Duodenal mucosa (tissue), 2 donors: ENCODE data around the gene ARHGAP25.

Source experiments
- H3K27ac ChIP-seq: one replicate; pipeline ENCODE4 v1.7.0; 2013; ENCODE audit warnings: low read depth, low read length
- H3K27me3 ChIP-seq, 2 donors: one replicate each; pipeline ENCODE4 v1.7.0; 2013; ENCODE audit warnings: low read length in 2 of 2, control low read depth in 1 of 2; ENCODE audit not compliant: insufficient read depth in 2 of 2, control insufficient read depth in 1 of 2
- H3K36me3 ChIP-seq, 2 donors: one replicate each; pipeline ENCODE4 v1.7.0; 2013; ENCODE audit warnings: low read length in 2 of 2, control low read depth in 1 of 2; ENCODE audit not compliant: insufficient read depth in 2 of 2, control insufficient read depth in 1 of 2
- H3K4me1 ChIP-seq, 2 donors: one replicate each; pipeline ENCODE4 v1.7.0; 2013; ENCODE audit warnings: low read length in 2 of 2, control low read depth in 1 of 2; ENCODE audit not compliant: insufficient read depth in 2 of 2, control insufficient read depth in 1 of 2
- H3K4me3 ChIP-seq, 2 donors: one replicate each; pipeline ENCODE4 v1.7.0; 2013; ENCODE audit warnings: low read length in 2 of 2, low read depth in 1 of 2
- H3K9ac ChIP-seq, 2 donors: one replicate each; pipeline ENCODE4 v1.7.0; 2013; ENCODE audit warnings: low read length in 2 of 2, low read depth in 1 of 2
- H3K9me3 ChIP-seq, 2 donors: one replicate each; pipeline ENCODE4 v1.7.0; 2013; ENCODE audit warnings: low read length in 2 of 2, control low read depth in 1 of 2; ENCODE audit not compliant: control insufficient read depth in 1 of 2

The ARHGAP25 gene

DNA sequence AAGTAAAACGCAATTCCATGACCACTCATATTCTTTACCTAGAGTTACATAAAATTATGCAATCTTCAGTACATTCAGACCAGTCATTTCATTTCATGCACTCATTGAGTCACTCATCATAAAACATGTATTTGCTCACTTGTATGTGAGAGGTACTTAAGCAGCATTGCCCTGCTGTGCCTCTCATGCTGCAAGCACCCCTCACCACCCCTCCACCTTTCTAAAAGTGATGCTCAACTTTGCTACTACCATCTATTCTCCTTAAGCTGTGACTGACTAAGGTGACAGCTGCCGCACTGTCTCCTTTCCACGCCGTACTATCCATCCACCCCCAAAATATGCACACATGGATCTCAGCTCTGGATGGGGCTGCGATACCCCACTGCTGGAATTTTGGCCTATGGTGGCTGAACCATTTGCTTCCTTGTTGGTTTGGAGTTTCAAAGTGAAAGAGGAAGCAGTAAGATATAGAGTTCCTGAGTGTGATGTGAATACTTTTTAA lies 7.2 kb downstream of the ARHGAP25 start:
- H3K4me3 ChIP-seq = no peak overlapping the region

DNA sequence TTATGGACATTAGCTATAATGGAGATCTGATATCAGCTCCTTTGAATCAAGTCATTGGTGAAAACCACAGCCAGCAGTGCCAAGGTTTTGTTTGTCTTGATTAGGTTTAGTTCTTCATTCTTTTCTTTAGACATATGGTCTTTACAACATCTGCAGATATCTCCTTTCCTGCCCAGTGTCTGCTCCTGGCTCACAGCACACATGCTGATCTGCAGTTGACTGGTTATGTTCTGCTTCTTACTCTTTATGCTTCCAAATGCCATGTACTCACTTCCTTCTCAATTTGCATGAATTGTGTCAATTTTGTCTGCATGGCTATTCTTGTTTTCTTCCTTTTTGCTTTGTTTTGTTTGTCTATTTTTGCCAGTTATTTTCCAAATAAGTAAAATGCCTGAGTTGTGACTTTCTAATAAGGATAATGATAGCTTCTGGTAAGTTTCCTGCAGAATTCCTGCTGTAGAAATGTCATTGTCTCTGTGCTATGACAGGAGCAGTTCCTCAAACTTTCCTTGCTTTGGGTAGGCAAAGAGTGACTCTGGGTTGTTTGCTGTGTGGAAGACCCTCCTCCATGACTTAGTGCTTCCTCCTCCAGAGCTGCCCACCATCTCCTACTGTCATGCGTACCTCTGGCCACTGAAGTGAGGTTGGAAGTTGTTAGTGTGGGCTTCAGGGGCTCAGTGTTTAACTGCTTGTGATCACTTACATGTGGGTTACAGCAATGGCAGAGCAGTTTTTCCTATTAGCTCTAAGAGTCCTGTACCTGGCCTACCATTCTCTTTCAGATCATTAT lies 8.2 kb downstream of the ARHGAP25 start:
- no peak overlapping the region for H3K9ac ChIP-seq
- H3K36me3 ChIP-seq = no peaks in the 10 kb centered on the region
- H3K27ac ChIP-seq = no peak overlapping the region
- H3K4me1 ChIP-seq = peaks cover 26 to 31% of the 10 kb centered on the region in 2 donors
- no peak overlapping the region for H3K4me3 ChIP-seq
- no peaks in the 10 kb centered on the region for H3K9me3 ChIP-seq
- no peaks in the 10 kb centered on the region for H3K27me3 ChIP-seq

More for the DNA sequence above, 7.2 kb downstream of the ARHGAP25 start:
- Histone ChIP-seq H3K9me3 (no peaks in the 10 kb centered on the region), H3K36me3 (no peaks in the 10 kb centered on the region), H3K9ac (no peak overlapping the region), H3K4me1 (peaks cover 32 to 34% of the 10 kb centered on the region in 2 donors), H3K27ac (no peak overlapping the region), H3K27me3 (no peaks in the 10 kb centered on the region)

GRCh38 chr2:68743531-68743930 lies 8.9 kb downstream of the ARHGAP25 start:
- Histone ChIP-seq H3K4me3 (no peak overlapping the region), H3K36me3 (no peaks in the 10 kb centered on the region), H3K9ac (no peak overlapping the region), H3K9me3 (no peaks in the 10 kb centered on the region), H3K27ac (no peak overlapping the region), H3K27me3 (no peaks in the 10 kb centered on the region), H3K4me1 (peaks cover 22 to 24% of the 10 kb centered on the region in 2 donors)

DNA sequence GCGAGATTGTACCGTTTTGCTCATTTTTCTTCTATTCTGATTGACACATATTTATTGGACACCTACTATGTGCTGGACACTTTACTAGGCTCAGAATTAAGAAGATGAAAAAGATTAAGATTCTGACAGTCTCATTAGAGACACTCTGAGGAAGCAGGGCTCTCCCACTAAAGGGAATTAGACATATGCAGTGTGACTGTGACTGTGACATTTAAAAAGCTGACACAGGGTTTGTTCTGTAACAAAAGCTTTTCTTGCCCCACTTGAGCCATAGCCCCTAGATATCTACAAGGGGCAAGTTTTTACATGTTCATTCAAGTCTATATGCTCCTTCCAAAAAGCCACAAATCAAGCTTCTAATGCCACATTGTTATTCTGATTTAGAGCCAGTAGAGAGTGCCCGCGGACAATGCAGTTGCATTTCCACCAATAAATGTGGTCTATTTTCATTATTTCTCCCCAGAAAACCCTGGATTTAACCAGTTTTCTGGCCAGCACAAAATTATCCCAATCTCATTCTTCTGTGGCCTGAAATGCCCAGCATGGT lies 9.8 kb downstream of the ARHGAP25 start:
- Histone ChIP-seq H3K4me1 (peaks cover 20 to 21% of the 10 kb centered on the region in 2 donors), H3K27me3 (no peaks in the 10 kb centered on the region), H3K27ac (no peak overlapping the region)

GRCh38 chr2:68745006-68745405 lies 10.4 kb downstream of the ARHGAP25 start:
- no peak overlapping the region for H3K4me3 ChIP-seq
- no peak overlapping the region for H3K27ac ChIP-seq
- peaks cover 15 to 17% of the 10 kb centered on the region in 2 donors for H3K4me1 ChIP-seq
- H3K9me3 ChIP-seq = no peaks in the 10 kb centered on the region
- H3K27me3 ChIP-seq = no peaks in the 10 kb centered on the region
- H3K9ac ChIP-seq = no peak overlapping the region
- no peaks in the 10 kb centered on the region for H3K36me3 ChIP-seq

More for the DNA sequence above, 9.8 kb downstream of the ARHGAP25 start:
- H3K36me3 ChIP-seq = no peaks in the 10 kb centered on the region
- no peak overlapping the region for H3K4me3 ChIP-seq
- H3K9ac ChIP-seq = no peak overlapping the region
- H3K9me3 ChIP-seq = no peaks in the 10 kb centered on the region

- Histone ChIP-seq H3K4me1 (peaks cover 3 to 13% of the 10 kb centered on the region in 2 donors), H3K27me3 (no peaks in the 10 kb centered on the region), H3K9ac (no peak overlapping the region), H3K36me3 (no peaks in the 10 kb centered on the region), H3K9me3 (no peaks in the 10 kb centered on the region), H3K4me3 (no peak overlapping the region), H3K27ac (no peak overlapping the region)
These were observed 11.8 kb downstream of the ARHGAP25 start for GRCh38 chr2:68746408-68746807.

DNA sequence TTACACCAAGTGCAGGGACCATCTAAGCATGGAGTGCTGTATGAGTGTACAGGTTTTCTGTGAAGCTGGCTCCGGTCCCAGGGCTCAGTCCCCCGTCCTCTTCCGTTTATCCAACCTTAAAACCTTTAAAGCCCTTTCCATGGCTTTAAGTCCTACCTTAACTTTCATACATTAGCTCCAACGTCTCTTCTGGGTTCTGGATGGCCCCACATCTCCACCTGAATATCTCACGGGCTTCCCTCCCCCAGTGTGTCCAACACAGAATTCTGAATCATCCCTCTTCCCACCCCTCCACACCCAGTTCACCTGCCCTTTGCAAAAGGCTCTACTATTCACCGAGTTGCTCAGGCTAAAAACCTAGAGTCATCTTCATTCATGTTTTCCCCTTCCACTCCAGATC lies 12.8 kb downstream of the ARHGAP25 start:
- Histone ChIP-seq H3K36me3 (no peaks in the 10 kb centered on the region), H3K4me1 (peaks cover 3 to 9% of the 10 kb centered on the region in 2 donors), H3K9ac (no peak overlapping the region), H3K27me3 (no peaks in the 10 kb centered on the region), H3K9me3 (no peaks in the 10 kb centered on the region), H3K27ac (no peak overlapping the region), H3K4me3 (no peak overlapping the region)

DNA sequence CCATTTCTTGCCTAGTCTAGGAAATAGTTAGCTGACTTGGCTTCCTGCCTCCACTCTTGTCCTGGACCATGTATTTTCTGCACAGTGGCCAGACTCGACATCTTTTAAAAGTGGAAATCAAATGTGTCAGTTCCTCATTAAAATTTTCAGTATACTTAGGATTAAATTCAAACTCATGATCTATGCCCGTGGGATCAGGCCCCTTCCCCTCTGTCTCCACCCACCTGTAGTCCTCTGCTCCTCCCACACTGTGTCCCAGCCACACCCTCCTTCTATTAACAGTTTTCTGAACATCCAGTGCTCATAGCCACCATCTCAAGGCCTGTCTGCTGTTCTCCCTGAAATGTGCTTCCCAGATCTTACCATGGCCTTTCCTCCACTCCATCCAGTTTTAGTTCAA lies 13.3 kb downstream of the ARHGAP25 start:
- no peak overlapping the region for H3K9ac ChIP-seq
- no peaks in the 10 kb centered on the region for H3K27me3 ChIP-seq
- no peak overlapping the region for H3K4me3 ChIP-seq
- no peaks in the 10 kb centered on the region for H3K36me3 ChIP-seq
- H3K27ac ChIP-seq = no peak overlapping the region
- no peaks in the 10 kb centered on the region for H3K9me3 ChIP-seq
- peaks cover 3 to 4% of the 10 kb centered on the region in 2 donors for H3K4me1 ChIP-seq

- Histone ChIP-seq H3K9me3 (no peaks in the 10 kb centered on the region), H3K27ac (no peak overlapping the region), H3K4me1 (peaks cover 0 to 3% of the 10 kb centered on the region in 2 donors), H3K4me3 (no peak overlapping the region), H3K27me3 (no peaks in the 10 kb centered on the region), H3K36me3 (no peaks in the 10 kb centered on the region), H3K9ac (peak overlapping the region in 1 of 2 donors; percentile 6)
These were observed 14.0 kb downstream of the ARHGAP25 start for GRCh38 chr2:68748568-68748967.

DNA sequence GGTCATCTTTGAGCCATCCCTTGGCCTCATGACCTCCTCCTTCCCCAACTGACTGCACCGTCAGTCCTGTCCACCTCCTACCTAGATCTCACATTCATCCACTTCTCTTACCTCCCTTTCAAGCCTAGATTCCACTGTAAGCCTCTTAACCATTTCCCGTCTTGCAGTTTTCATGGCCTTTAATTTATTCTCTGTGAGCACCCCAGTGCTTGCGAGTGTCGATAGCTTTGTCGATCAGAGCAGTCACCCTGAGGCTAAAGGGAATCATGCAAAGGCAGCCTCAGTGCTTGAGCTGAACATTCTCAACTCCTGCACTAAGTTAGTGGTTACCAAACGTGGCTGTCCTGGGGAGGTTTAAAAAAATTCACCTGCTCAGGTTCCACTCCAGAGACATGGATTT lies 14.7 kb downstream of the ARHGAP25 start:
- Histone ChIP-seq H3K9me3 (no peaks in the 10 kb centered on the region), H3K27me3 (no peaks in the 10 kb centered on the region), H3K4me1 (peaks cover 3% of the 10 kb centered on the region in 2 donors), H3K9ac (no peak overlapping the region), H3K4me3 (no peak overlapping the region), H3K27ac (no peak overlapping the region), H3K36me3 (no peaks in the 10 kb centered on the region)
